ENCODE results near the gene SCRN1.

The SCRN1 gene

DNA sequence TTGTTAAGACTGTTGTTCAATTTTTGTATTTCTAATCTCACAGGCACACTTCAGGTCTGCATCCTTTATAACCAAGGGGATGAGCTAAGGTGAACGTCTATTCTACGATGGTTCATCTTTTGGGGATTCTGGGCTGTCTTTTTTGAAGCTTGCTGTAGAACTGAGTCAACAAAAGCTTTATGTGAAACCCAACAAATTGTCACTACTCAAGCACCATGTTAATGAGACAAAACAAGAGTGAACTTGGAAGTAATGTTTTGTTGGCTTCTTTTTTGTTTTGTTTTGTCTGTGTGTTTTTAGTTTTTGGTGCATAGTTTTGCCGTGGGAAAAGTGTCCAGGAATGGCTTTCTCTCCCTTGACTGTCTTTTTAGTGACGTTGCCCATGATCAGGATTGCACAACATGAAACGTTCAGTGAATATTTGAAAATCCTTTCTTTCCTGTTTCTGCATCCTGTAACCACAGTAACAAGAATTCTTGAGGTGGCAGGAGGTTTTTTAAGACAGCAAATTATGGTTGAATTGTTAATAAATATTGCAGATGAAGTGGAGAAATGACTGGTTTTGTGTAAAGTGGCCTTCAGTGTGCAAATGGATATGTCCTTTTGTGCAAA lies 117.7 kb downstream of the SCRN1 start:
- TF ChIP-seq, protein P1, sequence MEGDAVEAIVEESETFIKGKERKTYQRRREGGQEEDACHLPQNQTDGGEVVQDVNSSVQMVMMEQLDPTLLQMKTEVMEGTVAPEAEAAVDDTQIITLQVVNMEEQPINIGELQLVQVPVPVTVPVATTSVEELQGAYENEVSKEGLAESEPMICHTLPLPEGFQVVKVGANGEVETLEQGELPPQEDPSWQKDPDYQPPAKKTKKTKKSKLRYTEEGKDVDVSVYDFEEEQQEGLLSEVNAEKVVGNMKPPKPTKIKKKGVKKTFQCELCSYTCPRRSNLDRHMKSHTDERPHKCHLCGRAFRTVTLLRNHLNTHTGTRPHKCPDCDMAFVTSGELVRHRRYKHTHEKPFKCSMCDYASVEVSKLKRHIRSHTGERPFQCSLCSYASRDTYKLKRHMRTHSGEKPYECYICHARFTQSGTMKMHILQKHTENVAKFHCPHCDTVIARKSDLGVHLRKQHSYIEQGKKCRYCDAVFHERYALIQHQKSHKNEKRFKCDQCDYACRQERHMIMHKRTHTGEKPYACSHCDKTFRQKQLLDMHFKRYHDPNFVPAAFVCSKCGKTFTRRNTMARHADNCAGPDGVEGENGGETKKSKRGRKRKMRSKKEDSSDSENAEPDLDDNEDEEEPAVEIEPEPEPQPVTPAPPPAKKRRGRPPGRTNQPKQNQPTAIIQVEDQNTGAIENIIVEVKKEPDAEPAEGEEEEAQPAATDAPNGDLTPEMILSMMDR (IDR thresholded peaks at IDR 0.05; ENCODE audit: low read length, missing control alignments), result no peak
- no peak overlapping the region for H3K4me3 ChIP-seq (replicated peaks; ENCODE audit: low read depth, low read length)
- DNase-seq (ENCODE audit: low read depth), result peak; percentile 93

All from fibroblast of pulmonary artery (primary cell).